Endothelial cell of umbilical vein (primary cell): ENCODE results near the gene GTPBP2. TPM values are rescaled to one million over a fixed set of nuclear protein-coding genes. Genes with fewer than 3 reads are reported as not detected.

Source experiments
- BruUV-seq: library from RNA; stranded (reverse); fragments of 400-500 nt; replicated peaks from 2 replicates; lab custom pipeline; 2021; lab: Mats Ljungman, UMichigan
- CTCF ChIA-PET: fragments of 300-600, 350-600 bp; sonication (Branson Sonifier 250); formaldehyde crosslinking; loops from one replicate; lab custom pipeline; 2021; ENCODE audit warnings: antibody characterized with exemption, inconsistent platforms; lab: Charles Lee
- POLR2A ChIA-PET: fragments of 300-600, 350-600 bp; sonication (Branson Sonifier 250); formaldehyde crosslinking; loops from one replicate; lab custom pipeline; 2021; ENCODE audit warnings: antibody characterized with exemption, inconsistent platforms; lab: Charles Lee
- DNase-seq: peaks from one replicate; pipeline ENCODE4 v3.0.0-alpha.2; 2011; ENCODE audit warnings: low read depth, low spot score
- FAIRE-seq: peaks from 2 replicates; lab custom pipeline; 2011; peaks lifted over from hg19 to GRCh38; lab: Jason Lieb, UNC
- H2AFZ ChIP-seq: 2 replicates; pipeline ENCODE4 v1.6.0; 2012; ENCODE audit warnings: low read depth, low read length, control low read depth, inconsistent platforms
- H3K27ac ChIP-seq: 2 replicates; pipeline ENCODE4 v1.5.1; 2011; ENCODE audit warnings: low read depth, mild to moderate bottlenecking, control low read depth, low read length, moderate library complexity; ENCODE audit not compliant: insufficient read depth
- H3K27me3 ChIP-seq, 2 experiments: 2 replicates each; pipeline versions ENCODE4 v1.6.0 to v1.6.1; 2011; ENCODE audit warnings: low read length in 2 of 2, mixed read lengths in 1 of 2; ENCODE audit not compliant: control insufficient read depth in 2 of 2, insufficient read depth in 2 of 2
- H3K36me3 ChIP-seq, 2 experiments: 2 replicates in 1 of 2; 3 replicates in 1 of 2; pipeline ENCODE4 v1.5.1; 2011; ENCODE audit warnings: low read length in 2 of 2, mild to moderate bottlenecking in 1 of 2, moderate library complexity in 1 of 2; ENCODE audit not compliant: control insufficient read depth in 2 of 2, insufficient read depth in 2 of 2; ENCODE audit errors: extremely low read depth in 1 of 2
- H3K4me1 ChIP-seq: 3 replicates; pipeline ENCODE4 v1.5.1; 2011; ENCODE audit warnings: mild to moderate bottlenecking, low read length; ENCODE audit not compliant: control insufficient read depth, insufficient read depth; ENCODE audit errors: extremely low read depth
- H3K4me2 ChIP-seq: 2 replicates; pipeline ENCODE4 v1.6.1; 2011; ENCODE audit warnings: low read length, control low read depth, mixed read lengths; ENCODE audit not compliant: insufficient read depth
- H3K4me3 ChIP-seq, 3 experiments: fragments of 200-600 bp in 1 of 3; sonication (generic), shearing (Covaris generic) in 1 of 3; replicated peaks in 1 of 3; 2 replicates each; pipeline ENCODE4 v1.5.1; 2011 to 2016; ENCODE audit warnings: control low read depth in 3 of 3, low read length in 3 of 3, mild to moderate bottlenecking in 2 of 3, inconsistent platforms in 1 of 3, low read depth in 1 of 3, moderate library complexity in 1 of 3; ENCODE audit not compliant: insufficient read depth in 1 of 3
- H3K79me2 ChIP-seq: 2 replicates; pipeline ENCODE4 v1.6.0; 2012; ENCODE audit warnings: low read length, inconsistent platforms; ENCODE audit not compliant: control insufficient read depth, insufficient read depth
- H3K9ac ChIP-seq: replicated peaks from 2 replicates; pipeline ENCODE3; 2011; ENCODE audit warnings: low read length, control low read depth; ENCODE audit not compliant: insufficient read depth; ENCODE audit errors: extremely low read depth
- H3K9me1 ChIP-seq: replicated peaks from 3 replicates; pipeline ENCODE4 v1.6.0; 2011; ENCODE audit warnings: mild to moderate bottlenecking, low read length; ENCODE audit not compliant: control insufficient read depth, insufficient read depth; ENCODE audit errors: extremely low read depth
- H3K9me3 ChIP-seq: replicated peaks from 2 replicates; pipeline ENCODE4 v1.5.1; 2012; ENCODE audit warnings: low read length, inconsistent platforms; ENCODE audit not compliant: control insufficient read depth, insufficient read depth
- H4K20me1 ChIP-seq: replicated peaks from 2 replicates; pipeline ENCODE3; 2011; ENCODE audit warnings: mild to moderate bottlenecking, low read length; ENCODE audit not compliant: control insufficient read depth, insufficient read depth; ENCODE audit errors: extremely low read depth
- CTCF ChIP-seq, 2 donors: IDR thresholded peaks; 1 replicate in 1 of 2; 2 replicates in 1 of 2; pipeline ENCODE4 v1.5.1; 2011; ENCODE audit warnings: low read length in 2 of 2, mild to moderate bottlenecking in 2 of 2, moderate library complexity in 2 of 2, control low read depth in 1 of 2, inconsistent platforms in 1 of 2, low read depth in 1 of 2; ENCODE audit not compliant: insufficient read depth in 1 of 2; ENCODE audit errors: extremely low read depth in 1 of 2
- EZH2 ChIP-seq: IDR thresholded peaks from 2 replicates; pipeline ENCODE4 v1.6.1; 2012; ENCODE audit warnings: borderline replicate concordance, low read depth, mild to moderate bottlenecking, moderate library complexity, low read length, inconsistent platforms; ENCODE audit not compliant: severe bottlenecking
- FOS ChIP-seq: IDR thresholded peaks from 2 replicates; pipeline ENCODE4 v1.6.1; 2011; ENCODE audit warnings: mild to moderate bottlenecking, low read length, moderate library complexity, borderline replicate concordance; ENCODE audit not compliant: insufficient read depth
- GATA2 ChIP-seq: IDR thresholded peaks from 2 replicates; pipeline ENCODE4 v1.7.0; 2011; ENCODE audit warnings: low read depth, mild to moderate bottlenecking, moderate library complexity, mixed read lengths, low read length; ENCODE audit not compliant: insufficient read length, insufficient read depth
- JUN ChIP-seq: IDR thresholded peaks from 2 replicates; pipeline ENCODE4 v1.6.1; 2011; ENCODE audit warnings: borderline replicate concordance, low read depth; ENCODE audit not compliant: insufficient read length, insufficient read depth
- MYC ChIP-seq: IDR thresholded peaks from one replicate; pipeline ENCODE4 v1.6.1; 2011; ENCODE audit warnings: mild to moderate bottlenecking, low read depth, low read length
- POLR2A ChIP-seq: IDR thresholded peaks from 2 replicates; pipeline ENCODE4 v1.6.1; 2012; ENCODE audit warnings: low read depth, mild to moderate bottlenecking, control low read depth, low read length
- POLR2AphosphoS5 ChIP-seq: IDR thresholded peaks from 2 replicates; pipeline ENCODE4 v1.6.1; 2012; ENCODE audit warnings: low read depth, mild to moderate bottlenecking, control low read depth, low read length, moderate library complexity; ENCODE audit not compliant: insufficient read depth
- dilution Hi-C: fragments of 300-500 bp; cut with MboI; formaldehyde crosslinking; loops from one replicate; pipeline ENCODE4 v1.15.0; 2019; ENCODE audit warnings: low sequenced_read_pairs; ENCODE audit not compliant: extremely low pct_ligation_motif_present
- intact Hi-C: fragments of 100-400 bp; cut with micrococcal nuclease; formaldehyde crosslinking; loops from one replicate; pipeline ENCODE4 v1.10.0; 2022
- polyA plus RNA-seq, 4 experiments: library from polyadenylated mRNA; depleted of rRNA in 3 of 4; stranded (reverse) in 3 of 4; unstranded in 1 of 4; fragments of >200 nt; gene quantifications; 2 replicates each; pipeline versions ENCODE4 v1.2.1 to v1.2.3, GENCODE V29; 2011 to 2012; ENCODE audit warnings: missing spikeins in 1 of 4
- total RNA-seq: library from RNA; stranded (reverse); gene quantifications from 2 replicates; pipeline ENCODE4 v1.2.3, GENCODE V29; 2021
- TF ChIP-seq, protein P1 (sequence below): IDR thresholded peaks from 2 replicates; pipeline ENCODE4 v1.6.1; 2011; ENCODE audit not compliant: insufficient read depth, insufficient read length

GTPBP2 gene
- total and polyA plus RNA-seq, 2 donors (not counting 3 experiments of a cell fraction or from before 2014, with no cell fraction given) = 87.1 to 112 TPM

DNA sequence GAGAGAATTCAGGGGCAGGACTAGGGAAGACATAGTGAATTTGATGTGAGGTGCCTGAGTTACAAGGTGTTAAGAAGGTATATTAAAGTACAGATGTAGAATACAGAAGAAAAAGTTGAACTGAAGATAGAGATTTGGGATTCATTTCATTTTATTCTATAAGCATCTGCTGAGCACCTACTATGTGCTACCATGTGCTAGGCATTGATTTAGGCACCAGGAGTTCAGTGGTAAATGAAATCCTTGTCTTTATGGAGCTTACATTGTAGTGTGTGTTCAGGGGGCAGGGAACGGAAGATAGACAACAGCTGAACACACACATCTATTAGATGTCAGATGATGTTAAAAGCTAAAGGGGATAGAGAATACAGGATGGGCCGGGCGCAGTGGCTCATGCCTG, 18.5 kb upstream of the GTPBP2 start:
- DNase-seq = no peak
- no peak overlapping the region for H3K9ac ChIP-seq
- no peaks in the 10 kb centered on the region for H3K27me3 ChIP-seq
- no peaks in the 10 kb centered on the region for H4K20me1 ChIP-seq
- no peaks in the 10 kb centered on the region for H3K36me3 ChIP-seq
- dilution Hi-C loops = no loop called here
- no peaks in the 10 kb centered on the region for H3K9me1 ChIP-seq
- TF ChIP-seq POLR2AphosphoS5 (no peak), POLR2A (no peak), CTCF (IDR thresholded peaks at IDR 0.05; ENCODE audit: extremely low read depth in 1 of 2, insufficient read depth in 1 of 2, low read depth in 1 of 2, low read length in 2 of 2) (no peak), JUN (no peak), MYC (no peak), GATA2 (no peak), FOS (no peak), EZH2 (no peak)
- TF ChIP-seq, protein P1, sequence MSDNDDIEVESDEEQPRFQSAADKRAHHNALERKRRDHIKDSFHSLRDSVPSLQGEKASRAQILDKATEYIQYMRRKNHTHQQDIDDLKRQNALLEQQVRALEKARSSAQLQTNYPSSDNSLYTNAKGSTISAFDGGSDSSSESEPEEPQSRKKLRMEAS = no peak
- H3K9me3 ChIP-seq = no peaks in the 10 kb centered on the region
- ChIA-PET POLR2A (no interaction called here), CTCF (interaction anchor here (0.6 to 1.4 kb wide), 3 partner anchors 12 to 62 kb away, joined by 4 read pairs; partner anchors contain the start of gene MAD2L1BP)
- H3K4me3 ChIP-seq = no peak overlapping the region
- H3K27ac ChIP-seq = no peak overlapping the region
- intact Hi-C loops = no loop called here
- no peaks in the 10 kb centered on the region for H3K79me2 ChIP-seq
- H3K4me2 ChIP-seq = no peak overlapping the region
- H3K4me1 ChIP-seq = peaks cover 4% of the 10 kb centered on the region
- H2AFZ ChIP-seq = no peak overlapping the region
- BruUV-seq = no TSS peak
- peak; percentile 26 for FAIRE-seq
